H1 (cell line): Measurements from ENCODE around the gene FAM209B. TPM values are rescaled to one million over a fixed set of nuclear protein-coding genes. Genes with fewer than 3 reads are reported as not detected.

Source experiments
- CHD2 ChIP-seq: IDR thresholded peaks from 2 replicates; pipeline ENCODE4 v1.6.1; 2012; ENCODE audit warnings: low read length, improper control_type of control experiment
- MAFK ChIP-seq: IDR thresholded peaks from 2 replicates; pipeline ENCODE4 v1.6.1; 2012; ENCODE audit warnings: low read depth, mild to moderate bottlenecking, improper control_type of control experiment, low read length
- polyA plus RNA-seq, 7 experiments: library from polyadenylated mRNA; depleted of rRNA in 3 of 7; stranded (reverse) in 5 of 7; unstranded in 2 of 7; fragments of >200 nt in 5 of 7; fragments of 200-250 nt in 2 of 7; gene quantifications; 1 replicate in 5 of 7; 2 replicates in 1 of 7; 4 replicates in 1 of 7; pipeline versions ENCODE4 v1.2.1 to v1.2.3, GENCODE V29; 2011 to 2013; ENCODE audit warnings: missing spikeins in 2 of 7, mixed read lengths in 2 of 7
- total RNA-seq: library from RNA; stranded (reverse); fragmentation: NEBNext Ultra II Directional; extraction: Animal tissue kit (Norgen Biotek cat#: 25700); gene quantifications from 2 replicates; pipeline ENCODE4 v1.2.1, GENCODE V29; 2021

The FAM209B gene
- total and polyA plus RNA-seq, 2 of the 8 experiments (the other 6 are each of a cell fraction or from before 2014, with no cell fraction given), result 0.29 TPM; not detected in 1

- TF ChIP-seq MAFK (no peak), CHD2 (no peak)
- TF ChIP-seq, all 59 proteins: peak for 0
Measured at GRCh38 chr20:56517211-56517610, 15.8 kb upstream of the FAM209B start (continued).
